RPMI7951 (cell line): Measurements from ENCODE around the gene RGL2. TPM values are rescaled to one million over a fixed set of nuclear protein-coding genes. Genes with fewer than 3 reads are reported as not detected.
A peak's percentile ranks its signal among the peaks of the same experiment; 100 is the strongest.

ENCODE experiments used
- DNase-seq: peaks from one replicate; pipeline ENCODE4 v3.0.0-alpha.2; 2012; ENCODE audit warnings: low read depth
- total RNA-seq: library from RNA; depleted of rRNA; stranded (reverse); fragments of >200 nt; shearing (Covaris generic); gene quantifications from 2 replicates; pipeline ENCODE4 v1.2.3, GENCODE V29; 2014

RGL2 gene
- total RNA-seq, 1 experiment from 2014 or later, result 24.3 TPM

DNA sequence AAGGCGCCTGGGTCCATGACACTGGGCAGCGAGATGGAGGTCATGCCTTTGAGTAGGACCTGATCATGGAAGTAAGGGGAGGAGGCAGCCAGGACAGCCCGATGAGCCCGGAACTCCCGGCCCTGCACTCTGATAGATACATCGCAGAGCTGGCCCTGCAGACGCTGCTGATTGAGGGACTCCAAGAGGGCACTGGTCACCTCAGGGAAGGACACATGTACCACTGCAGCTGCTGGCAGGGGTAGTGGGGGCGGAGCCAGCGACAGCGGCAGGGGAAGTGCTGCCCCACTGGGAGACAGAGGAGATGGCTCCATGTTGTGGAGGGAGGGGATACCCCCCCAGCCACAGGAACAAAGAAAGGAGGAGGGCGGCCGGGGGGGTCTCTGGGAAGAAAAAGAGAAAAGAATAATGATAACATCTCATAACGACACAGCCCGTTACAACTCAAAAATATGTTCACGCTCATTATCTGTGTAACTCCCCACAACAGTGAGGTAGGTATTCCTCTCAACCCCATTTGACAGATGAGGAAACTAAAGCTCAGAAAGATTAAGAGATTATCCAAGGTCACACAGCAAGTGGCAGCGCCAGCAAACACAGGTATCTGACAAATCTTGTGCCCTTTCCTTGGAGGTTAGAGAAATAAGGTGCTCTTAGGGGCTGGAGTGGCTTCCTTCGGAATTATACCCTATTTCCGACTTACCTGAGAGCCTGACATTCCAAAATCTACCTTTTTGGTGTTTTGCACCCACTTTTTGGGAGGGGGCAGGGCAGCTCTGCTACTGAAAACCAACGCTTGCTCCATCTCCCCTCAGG, 18.1 kb upstream of the RGL2 start:
- DNase-seq, result no peak

DNA sequence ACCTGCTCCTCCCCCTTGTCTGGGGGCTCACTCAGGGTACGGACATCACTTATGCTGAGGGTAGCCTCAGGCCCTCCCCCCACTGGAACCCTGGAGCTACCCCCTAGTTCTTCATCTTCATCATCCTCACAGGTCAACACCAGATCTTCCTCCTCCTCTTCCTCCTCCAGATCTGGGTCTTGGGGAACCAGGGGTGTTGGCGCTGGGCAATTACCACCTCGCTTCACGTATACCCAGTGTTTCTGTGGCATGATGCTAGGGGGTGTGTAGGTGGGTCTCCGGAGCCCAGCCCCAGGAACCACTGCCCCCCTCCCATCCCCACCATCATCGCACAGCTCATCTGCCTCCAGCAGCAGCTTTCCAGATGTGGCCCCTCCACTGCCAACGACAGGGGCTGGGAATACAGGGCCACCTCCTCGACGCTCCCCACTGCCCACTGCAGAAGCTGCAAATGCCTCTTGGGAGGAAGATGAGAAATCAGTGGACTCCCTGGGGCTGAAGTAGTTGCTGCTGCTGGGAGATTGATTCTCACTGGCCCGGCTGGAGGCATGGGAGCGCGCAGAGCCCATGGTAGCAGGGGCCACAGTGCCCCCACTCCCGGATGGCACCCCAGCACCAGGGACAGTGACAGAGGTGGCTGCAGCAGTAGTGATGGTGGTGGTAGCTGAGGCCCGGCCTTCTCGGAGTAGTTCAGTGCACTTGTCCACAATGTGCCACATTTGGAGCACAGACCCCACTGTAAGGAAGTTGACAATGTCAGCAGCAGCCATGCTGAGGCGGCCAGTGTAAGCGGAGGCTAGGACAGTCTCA, 17.3 kb upstream of the RGL2 start:
- no peak for DNase-seq

DNA sequence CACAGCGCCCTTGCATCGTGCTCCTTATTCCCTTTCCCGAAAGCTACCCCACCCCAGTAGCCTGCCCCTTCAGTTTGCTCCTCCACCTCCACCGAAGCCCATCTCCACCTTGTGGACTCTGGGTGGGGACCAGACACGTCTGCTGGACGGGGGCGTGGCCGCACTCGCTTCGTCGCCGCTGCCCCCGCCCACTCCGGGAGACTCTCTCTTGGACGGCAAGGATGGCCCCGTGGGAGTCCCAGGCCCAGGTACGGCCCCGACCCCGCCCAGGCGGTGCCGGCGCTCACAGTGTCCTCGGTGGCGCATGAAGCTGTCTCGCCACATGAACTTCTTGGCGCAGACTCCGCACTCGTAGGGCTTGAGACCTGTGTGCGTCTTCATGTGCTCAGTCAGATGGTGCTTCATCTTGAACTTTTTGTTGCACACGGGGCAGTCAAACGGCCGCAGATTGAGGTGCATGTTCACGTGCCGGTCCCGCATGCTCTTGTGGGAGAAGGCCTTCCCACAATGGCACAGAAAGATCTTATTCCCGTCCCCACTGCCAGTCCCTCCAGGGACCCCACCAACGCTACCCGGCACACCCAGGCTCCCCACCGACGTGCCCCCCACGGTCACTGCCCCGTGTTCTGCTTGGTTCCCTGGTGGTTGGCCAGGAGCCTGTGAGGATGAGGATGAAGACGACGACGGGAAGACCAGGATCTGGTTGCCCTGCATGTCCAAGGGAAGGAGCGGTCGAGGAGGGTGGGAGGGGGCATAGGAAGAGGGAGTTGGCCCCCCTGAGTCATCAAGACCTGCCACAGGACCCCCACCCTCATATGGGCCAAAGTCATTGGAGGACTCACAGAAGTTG, 16.4 kb upstream of the RGL2 start:
- no peak for DNase-seq

DNA sequence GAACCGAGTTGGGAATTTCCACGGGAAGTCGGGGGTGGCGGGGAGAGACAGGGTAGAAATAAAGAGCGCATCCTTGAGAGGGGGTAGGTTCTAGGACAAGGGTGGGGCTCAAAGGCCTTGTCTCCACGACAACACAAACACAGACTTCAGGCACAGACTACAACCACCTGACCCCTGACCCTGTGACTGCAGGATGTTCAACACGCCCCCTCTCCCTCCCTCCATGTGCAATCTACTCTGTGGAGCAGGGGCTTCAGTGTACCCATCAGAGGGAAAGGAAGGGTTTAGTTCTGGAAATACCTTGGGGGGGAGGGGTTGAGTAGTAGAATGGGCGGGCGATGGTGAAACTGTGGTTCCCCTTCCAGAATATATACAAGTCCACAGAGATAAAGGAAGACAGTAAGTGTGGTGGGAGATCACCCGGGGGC, 15.8 kb upstream of the RGL2 start:
- DNase-seq, result peak; percentile 84

GRCh38 chr6:33313709-33314514, 15.2 kb upstream of the RGL2 start, which contains the start of gene TAPBP:
Gene TAPBP, minus strand, starts transcription at chr6:33314078. Its CDS starts 37 bp downstream, at chr6:33314041.
- DNase-seq, result peak; percentile 77

- peak; percentile 42 for DNase-seq
These were observed 14.5 kb upstream of the RGL2 start for GRCh38 chr6:33313105-33313708.

- peak; percentile 66 for DNase-seq
These were observed 13.8 kb upstream of the RGL2 start for GRCh38 chr6:33312361-33313104.

DNA sequence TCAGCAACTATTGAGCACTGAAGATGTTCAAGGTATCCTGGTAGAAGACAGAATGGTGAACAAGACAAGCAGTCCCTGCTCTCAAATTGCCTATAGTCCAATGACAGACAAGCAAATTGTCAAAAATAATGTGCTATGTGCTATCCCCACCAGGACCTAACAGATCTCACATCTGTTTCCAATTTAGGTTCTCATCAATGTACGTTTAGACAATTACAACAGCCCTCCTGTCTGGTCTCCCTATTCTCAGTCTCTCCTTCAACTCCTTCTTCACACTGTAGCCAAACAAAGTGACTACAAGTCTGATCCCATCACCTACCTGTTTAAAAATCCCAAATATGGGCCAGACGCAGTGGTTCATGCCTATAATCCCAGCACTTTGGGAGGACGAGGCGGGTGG, 7.6 kb upstream of the RGL2 start:
- DNase-seq, result no peak

DNA sequence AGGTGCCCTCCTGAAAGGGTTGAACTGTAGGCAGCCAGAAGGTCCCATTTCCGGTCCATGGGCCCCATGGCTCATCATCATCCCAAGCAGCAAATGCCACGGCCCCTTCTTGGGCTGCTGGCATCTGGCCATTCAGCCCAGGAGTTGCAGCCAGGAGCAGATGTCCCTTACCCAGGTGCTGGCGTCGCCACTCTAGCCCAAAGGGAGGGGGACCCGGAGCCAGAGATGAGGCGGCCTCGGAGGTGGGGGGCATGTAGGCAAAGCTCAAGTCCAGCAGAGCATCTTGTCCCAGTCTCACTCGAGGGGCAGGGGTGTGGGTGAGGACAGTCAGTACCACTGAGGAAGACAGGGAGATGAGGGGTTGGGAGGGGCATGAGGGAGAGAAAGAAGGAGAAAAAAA, 6.3 kb upstream of the RGL2 start:
- no peak for DNase-seq

DNA sequence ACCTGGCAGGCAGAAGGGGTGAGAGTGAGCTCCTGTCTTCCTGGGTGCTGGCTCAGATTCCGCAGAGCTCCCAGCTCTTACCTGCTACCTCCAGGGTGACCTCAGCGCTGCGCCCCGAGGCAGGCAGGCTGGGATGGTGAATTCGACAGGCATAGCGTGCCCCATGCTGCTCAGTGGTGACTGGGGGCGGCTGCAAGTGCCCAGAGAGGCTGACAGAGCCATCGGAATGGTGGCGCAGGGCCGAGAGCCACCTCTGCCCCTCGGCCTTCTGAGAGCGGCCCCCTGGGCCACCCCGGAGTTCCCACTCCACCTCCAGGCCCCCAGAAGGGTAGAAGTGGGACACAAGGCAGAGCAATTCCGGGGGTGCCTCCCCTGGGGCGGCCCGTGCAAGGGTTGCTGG, 5.5 kb upstream of the RGL2 start:
- DNase-seq, result no peak

DNA sequence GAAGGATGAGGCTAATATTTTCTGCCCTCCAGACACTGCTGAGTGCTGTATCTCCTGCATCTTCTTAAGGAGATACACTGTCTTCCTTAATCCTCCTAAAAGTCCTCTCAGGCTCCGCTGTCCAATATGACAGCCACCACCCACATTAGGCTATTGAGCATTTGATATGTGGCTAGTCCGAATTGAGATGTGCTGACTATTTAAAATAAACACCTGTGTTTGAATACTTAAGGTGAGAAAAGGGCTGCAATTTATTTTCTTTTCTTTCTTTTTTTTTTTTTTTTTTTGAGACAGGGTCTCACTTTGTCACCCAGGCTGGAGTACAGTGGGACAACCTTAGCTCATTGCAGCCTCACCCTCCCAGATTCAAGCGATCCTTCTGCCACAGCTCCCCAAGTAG, 3.1 kb upstream of the RGL2 start:
- DNase-seq, result no peak

DNA sequence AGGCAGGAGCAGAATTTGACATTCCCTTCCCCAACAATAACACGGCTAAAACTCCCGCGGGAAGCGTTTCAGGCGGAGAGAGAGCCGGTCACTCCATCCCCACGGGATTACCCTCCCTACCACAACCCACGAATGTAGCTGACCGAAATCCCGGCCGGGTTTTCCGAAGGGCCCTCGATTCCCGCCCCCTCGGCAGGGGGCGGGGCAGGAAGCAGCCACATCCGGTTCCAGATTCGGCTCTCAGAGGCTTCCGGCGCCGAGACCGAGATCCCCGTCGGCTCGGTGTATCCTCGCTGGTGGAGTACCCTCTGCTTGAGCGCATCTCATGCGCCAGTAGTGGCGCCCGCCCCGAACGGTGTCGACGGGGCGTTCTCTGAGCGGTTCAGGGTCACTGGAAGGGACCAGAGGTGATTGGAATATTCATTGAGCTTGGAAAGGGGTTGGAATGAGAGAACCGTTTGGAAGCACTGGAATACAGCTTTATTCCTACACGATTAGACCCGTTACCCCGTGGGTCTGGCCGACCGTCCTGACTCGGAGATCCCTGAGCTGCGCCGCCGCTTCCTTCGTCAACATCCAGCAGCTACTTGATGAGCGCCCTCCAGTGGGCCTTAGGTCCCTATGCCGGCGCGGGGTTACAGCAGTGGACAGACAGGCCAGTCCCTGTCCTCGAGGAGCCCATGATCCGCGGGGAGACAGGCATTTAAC, 649 bp upstream of the RGL2 start:
- DNase-seq, result peak; percentile 94

- peak; percentile 91 for DNase-seq
These were observed 578 bp downstream of the RGL2 start for GRCh38 chr6:33297956-33298772.

- no peak for DNase-seq
These were observed 1.3 kb downstream of the RGL2 start for GRCh38 chr6:33297406-33297955.

- DNase-seq, result no peak
These were observed 1.8 kb downstream of the RGL2 start for GRCh38 chr6:33296797-33297405.

DNA sequence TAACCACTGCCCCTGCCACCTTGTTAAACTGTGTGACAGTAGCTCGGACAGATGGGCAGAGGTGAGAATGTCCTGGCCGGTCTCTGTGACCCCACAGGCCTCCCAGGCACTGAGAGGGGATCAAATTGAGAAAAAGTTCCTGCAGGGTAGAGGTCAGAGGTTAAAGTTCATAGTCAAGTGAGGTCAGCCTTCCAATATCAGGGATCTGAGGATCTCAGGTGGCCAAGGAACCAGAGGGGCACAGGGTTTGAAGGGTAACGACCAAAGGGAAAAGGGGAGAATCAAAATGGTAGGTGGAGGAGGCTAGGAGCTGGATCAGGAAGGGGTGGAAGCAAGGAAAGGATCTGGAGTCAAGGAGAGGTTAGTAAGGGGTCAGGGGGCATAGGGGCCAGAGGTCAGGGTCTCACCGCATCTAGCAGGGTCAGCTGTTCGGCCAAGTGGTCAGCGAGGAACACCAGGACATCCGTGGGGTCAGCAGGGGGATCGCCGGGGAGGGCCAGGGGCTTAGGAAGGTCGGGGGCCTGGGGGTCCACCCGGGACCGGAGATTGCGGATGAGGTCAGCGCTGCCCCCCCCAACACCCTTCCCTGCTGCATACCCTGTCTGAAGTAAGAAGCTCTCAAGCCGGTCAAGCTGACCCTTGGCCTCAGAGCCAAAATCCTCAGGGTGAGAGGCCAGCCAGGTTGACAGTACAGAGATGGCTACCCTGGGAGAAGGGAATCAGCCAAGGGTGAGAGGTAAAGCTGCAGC, 2.9 kb downstream of the RGL2 start:
- DNase-seq, result no peak
